GM19239 (cell line): Measurements from ENCODE around the gene MYO3B.
"Not testable (repeated sequence)": the region's sequence is repeated elsewhere in the genome, so short reads cannot be mapped to it uniquely, and the experiment has no call there.

Source experiments
- DNase-seq: peaks from one replicate; pipeline ENCODE4 v3.0.0; 2011; ENCODE audit warnings: low spot score; ENCODE audit not compliant: insufficient read length
- FAIRE-seq: peaks from 2 replicates; lab custom pipeline; 2011; peaks lifted over from hg19 to GRCh38; lab: Jason Lieb, UNC

Gene MYO3B

GRCh38 chr2:170647741-170648436, 469.9 kb downstream of the MYO3B start:
- FAIRE-seq (no peak), DNase-seq (no peak)

GRCh38 chr2:170651624-170652325, 473.8 kb downstream of the MYO3B start:
- DNase-seq = no peak
- no peak for FAIRE-seq

- FAIRE-seq (no peak), DNase-seq (no peak)
Observed at GRCh38 chr2:170652637-170653417, 474.9 kb downstream of the MYO3B start.

GRCh38 chr2:170656669-170657068, 478.7 kb downstream of the MYO3B start:
- no peak for FAIRE-seq

GRCh38 chr2:170660409-170660808, 482.5 kb downstream of the MYO3B start:
- DNase-seq = no peak
- no peak for FAIRE-seq

More at GRCh38 chr2:170656669-170657068, 478.7 kb downstream of the MYO3B start:
- DNase-seq = no peak

- FAIRE-seq (no peak), DNase-seq (no peak)
Observed at GRCh38 chr2:170665743-170666142, 487.8 kb downstream of the MYO3B start.

- no peak for FAIRE-seq
Observed at GRCh38 chr2:170669909-170670308, 492.0 kb downstream of the MYO3B start.

GRCh38 chr2:170670651-170671050, 492.7 kb downstream of the MYO3B start:
- FAIRE-seq (no peak), DNase-seq (no peak)

More at GRCh38 chr2:170669909-170670308, 492.0 kb downstream of the MYO3B start:
- no peak for DNase-seq

GRCh38 chr2:170671079-170671478, 493.1 kb downstream of the MYO3B start:
- FAIRE-seq = no peak
- no peak for DNase-seq

- not testable (repeated sequence) for FAIRE-seq
Observed at GRCh38 chr2:170674282-170674681, 496.3 kb downstream of the MYO3B start.

GRCh38 chr2:170675701-170676100, 497.8 kb downstream of the MYO3B start:
- FAIRE-seq (no peak), DNase-seq (no peak)

More at GRCh38 chr2:170674282-170674681, 496.3 kb downstream of the MYO3B start:
- not testable (repeated sequence) for DNase-seq

- DNase-seq (no peak), FAIRE-seq (no peak)
Observed at GRCh38 chr2:170679607-170680079, 501.7 kb downstream of the MYO3B start.

- FAIRE-seq (peak; percentile 31), DNase-seq (peak; percentile 8)
Observed at GRCh38 chr2:170680172-170680941, 502.4 kb downstream of the MYO3B start.

- FAIRE-seq (no peak), DNase-seq (no peak)
Observed at GRCh38 chr2:170681311-170681710, 503.4 kb downstream of the MYO3B start.

GRCh38 chr2:170685591-170685990, 507.6 kb downstream of the MYO3B start:
- DNase-seq (no peak), FAIRE-seq (no peak)

- DNase-seq (no peak), FAIRE-seq (no peak)
Observed at GRCh38 chr2:170689481-170689880, 511.5 kb downstream of the MYO3B start.

- DNase-seq (no peak), FAIRE-seq (no peak)
Observed at GRCh38 chr2:170690640-170691039, 512.7 kb downstream of the MYO3B start.

- FAIRE-seq (no peak), DNase-seq (no peak)
Observed at GRCh38 chr2:170694316-170694715, 516.4 kb downstream of the MYO3B start.

- FAIRE-seq (no peak), DNase-seq (no peak)
Observed at GRCh38 chr2:170695521-170696410, 517.8 kb downstream of the MYO3B start.
